GM19193 (cell line): Measurements from ENCODE around the gene COL23A1.

Experiments used
- POLR2A ChIP-seq: IDR thresholded peaks from 4 replicates; pipeline ENCODE4 v1.6.1; 2011; ENCODE audit not compliant: insufficient read depth, insufficient read length; ENCODE audit errors: extremely low read depth

Gene COL23A1

GRCh38 chr5:178473854-178474253 is 116.3 kb downstream of the COL23A1 start:
- no peak for TF ChIP-seq POLR2A

DNA sequence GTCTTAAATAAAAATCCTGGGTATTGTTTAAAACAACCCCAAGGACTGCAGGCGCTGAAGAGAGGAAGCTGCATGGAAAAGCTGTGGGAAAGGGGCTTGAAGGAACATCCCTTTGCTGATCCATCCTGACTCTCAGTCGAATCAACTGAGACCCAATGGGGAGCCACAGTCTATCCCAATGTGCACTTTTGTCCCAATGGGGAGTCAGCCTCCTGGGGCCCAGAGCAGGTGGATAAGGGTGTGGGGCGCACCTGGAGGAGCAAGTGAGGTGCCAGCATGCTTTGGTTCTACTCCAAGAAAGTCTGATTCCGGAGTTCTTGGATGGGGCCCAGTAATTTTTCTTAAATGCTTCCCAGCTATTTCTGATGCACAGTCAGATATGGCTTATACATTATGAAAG is 118.1 kb downstream of the COL23A1 start:
- no peak for TF ChIP-seq POLR2A

DNA sequence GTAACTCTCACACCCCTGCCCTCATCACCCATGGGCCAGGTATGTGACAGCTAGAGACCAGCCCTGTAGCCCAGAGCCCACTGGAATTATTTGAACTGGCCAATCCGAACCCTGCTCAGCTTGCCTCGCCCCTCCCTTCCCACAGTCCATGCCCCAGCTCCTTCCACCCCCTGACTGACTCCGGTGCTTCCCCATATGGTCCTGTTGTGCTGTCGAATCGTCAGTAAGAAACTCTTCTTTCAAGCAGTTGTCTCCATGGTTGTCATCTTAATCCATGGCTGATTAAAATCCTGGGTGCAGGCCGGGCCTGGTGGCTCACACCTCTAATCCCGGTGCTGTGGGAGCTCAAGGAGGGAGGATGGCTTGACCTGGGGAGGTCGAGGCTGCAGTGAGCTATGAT is 118.5 kb downstream of the COL23A1 start:
- no peak for TF ChIP-seq POLR2A

DNA sequence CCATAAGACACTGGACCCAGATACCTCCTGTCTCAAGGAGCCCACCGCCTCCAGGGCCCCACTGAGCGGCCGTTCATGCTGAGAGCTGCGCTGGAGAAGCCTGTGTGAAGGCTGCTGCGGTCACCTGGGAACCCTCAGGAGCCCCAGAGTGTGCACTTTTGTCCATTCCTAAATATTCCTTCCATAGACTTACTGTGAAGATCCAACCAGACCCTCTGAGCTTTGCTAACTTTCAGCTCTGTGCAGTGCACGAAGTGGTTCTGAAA is 119.5 kb downstream of the COL23A1 start:
- no peak for TF ChIP-seq POLR2A

DNA sequence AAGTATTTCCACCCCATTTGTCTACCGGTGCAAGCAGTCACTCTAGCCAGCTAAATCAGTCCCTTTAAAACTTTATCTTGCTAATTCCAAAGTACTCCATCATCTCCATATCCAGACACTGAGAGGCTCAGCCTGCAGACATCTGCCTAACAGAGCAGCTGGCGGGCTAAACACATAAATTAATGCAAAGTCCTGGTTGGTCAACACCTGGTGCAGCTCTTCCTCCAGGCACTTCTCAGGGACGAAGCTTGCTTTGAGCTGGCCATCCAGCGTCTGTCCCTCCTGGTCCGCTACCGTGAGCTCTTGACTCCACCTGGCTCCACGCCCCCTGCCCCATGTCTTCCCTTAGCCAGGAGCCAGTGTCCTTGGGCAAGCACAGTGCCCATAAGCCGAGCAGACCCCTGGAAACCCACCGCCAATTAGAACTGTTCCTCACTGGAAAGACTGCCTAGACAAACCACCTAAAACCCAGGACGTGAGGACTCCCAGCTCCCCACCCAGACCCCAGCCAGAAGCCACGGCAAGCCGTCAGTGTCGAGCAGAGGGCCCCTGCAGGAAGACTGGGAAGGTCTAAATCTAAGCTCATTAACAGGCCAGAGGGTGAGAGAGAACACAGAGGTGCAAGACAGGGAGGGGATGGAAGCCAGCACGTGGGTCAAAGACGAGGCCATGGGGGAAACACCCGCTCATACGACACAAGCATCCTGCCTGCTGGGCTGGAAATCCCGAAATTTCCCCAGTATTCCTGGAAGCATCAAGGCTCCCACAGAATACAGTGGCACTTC is 120.0 kb downstream of the COL23A1 start:
- TF ChIP-seq POLR2A = no peak

- no peak for TF ChIP-seq POLR2A
These were observed 120.9 kb downstream of the COL23A1 start for GRCh38 chr5:178469011-178469974.

- no peak for TF ChIP-seq POLR2A
These were observed 122.0 kb downstream of the COL23A1 start for GRCh38 chr5:178468196-178468685.

DNA sequence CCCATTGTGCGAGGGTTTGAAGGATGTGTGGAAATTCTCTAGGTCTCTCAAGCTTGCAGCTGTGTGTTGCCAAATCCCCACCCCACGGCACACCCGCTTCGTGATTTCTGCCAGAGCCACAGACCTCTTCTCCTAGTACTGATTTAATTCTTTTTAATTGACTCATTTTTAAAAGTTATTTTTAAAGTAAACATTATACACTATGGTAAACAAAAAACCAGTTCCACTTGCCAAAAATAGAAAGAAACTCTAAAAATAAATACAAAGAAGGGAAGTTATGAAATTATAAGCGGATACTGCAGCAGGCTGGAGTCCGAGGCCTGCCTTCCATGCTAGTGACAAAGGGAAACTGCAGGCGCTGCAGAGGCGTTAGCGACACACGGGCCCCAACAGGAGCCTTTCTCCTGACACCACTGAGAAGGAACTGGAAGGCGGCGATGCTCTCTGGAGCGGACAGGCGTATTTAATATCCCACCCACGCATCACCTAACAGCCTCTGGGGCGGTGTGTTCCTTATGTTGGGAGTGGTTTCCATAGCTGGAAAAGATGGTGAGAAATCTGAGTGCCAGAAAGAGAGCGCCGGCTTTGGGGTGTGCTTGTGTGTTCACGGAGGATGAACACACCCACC is 122.5 kb downstream of the COL23A1 start:
- no peak for TF ChIP-seq POLR2A

GRCh38 chr5:178467205-178467567 is 123.0 kb downstream of the COL23A1 start:
- no peak for TF ChIP-seq POLR2A

GRCh38 chr5:178466342-178466741 is 123.9 kb downstream of the COL23A1 start:
- no peak for TF ChIP-seq POLR2A

- no peak for TF ChIP-seq POLR2A
These were observed 124.3 kb downstream of the COL23A1 start for GRCh38 chr5:178465861-178466288.

GRCh38 chr5:178465228-178465860 is 124.8 kb downstream of the COL23A1 start:
- no peak for TF ChIP-seq POLR2A

DNA sequence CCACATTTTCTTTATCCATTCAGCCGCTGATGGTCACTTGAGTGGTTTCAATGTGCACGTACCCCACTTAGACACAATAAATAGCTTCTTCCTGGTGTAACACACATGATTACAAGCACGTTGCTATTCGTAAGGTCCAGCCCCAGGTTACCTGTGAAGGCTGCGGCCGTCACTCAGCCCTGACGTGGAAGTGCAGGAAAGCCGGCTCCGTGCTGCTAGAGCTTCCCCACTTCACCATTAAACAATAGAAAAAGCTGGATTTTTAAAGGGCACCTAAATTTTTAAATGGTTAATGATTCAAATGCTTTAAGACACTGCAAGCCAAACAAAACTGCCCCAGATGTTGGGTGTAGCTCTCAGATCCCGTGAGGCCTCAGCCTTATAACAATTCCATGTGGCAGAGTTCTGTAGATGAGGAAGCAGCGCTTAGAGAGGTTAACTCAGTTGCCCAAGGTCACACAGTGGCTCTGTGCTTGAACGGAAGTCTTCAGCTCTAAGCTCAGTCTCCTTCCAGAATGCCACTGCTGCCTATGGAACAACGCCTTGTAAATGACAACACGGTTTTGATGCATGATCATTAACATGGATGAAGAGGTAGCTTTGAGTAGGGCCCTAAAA is 125.7 kb downstream of the COL23A1 start:
- TF ChIP-seq POLR2A = no peak
